HCEC 1CT (cell line): ENCODE data around the gene ALX3.
A peak's percentile ranks its signal among the peaks of the same experiment; 100 is the strongest.

Source experiments
- DNase-seq: peaks from one replicate; pipeline ENCODE4 v3.0.0-alpha.2; 2017

Gene ALX3

GRCh38 chr1:110070671-110071242, at the start of gene ALX3:
ALX3 (minus strand) TSS chr1:110070672; CDS start chr1:110070612, 60 bp downstream.
- DNase-seq = no peak

GRCh38 chr1:110119843-110120242, 49.4 kb upstream of the ALX3 start:
- no peak for DNase-seq

GRCh38 chr1:110118636-110119396, 48.3 kb upstream of the ALX3 start:
- peak; percentile 17 for DNase-seq

GRCh38 chr1:110114784-110115183, 44.3 kb upstream of the ALX3 start:
- no peak for DNase-seq

- no peak for DNase-seq
These were observed 43.7 kb upstream of the ALX3 start for GRCh38 chr1:110114173-110114572.

- DNase-seq = no peak
These were observed 43.1 kb upstream of the ALX3 start for GRCh38 chr1:110113551-110113950.

- no peak for DNase-seq
These were observed 42.2 kb upstream of the ALX3 start for GRCh38 chr1:110112656-110113055.

GRCh38 chr1:110112143-110112542, 41.7 kb upstream of the ALX3 start, which contains the start of gene UBL4B:
UBL4B (plus strand) TSS chr1:110112443; CDS start chr1:110112535, 92 bp downstream.
- no peak for DNase-seq

GRCh38 chr1:110111081-110111480, 40.6 kb upstream of the ALX3 start:
- no peak for DNase-seq

- no peak for DNase-seq
These were observed 37.5 kb upstream of the ALX3 start for GRCh38 chr1:110107867-110108469.

GRCh38 chr1:110106013-110106941, 35.8 kb upstream of the ALX3 start:
- peak; percentile 53 for DNase-seq

- DNase-seq = no peak
These were observed 31.6 kb upstream of the ALX3 start for GRCh38 chr1:110102081-110102480.

- DNase-seq = no peak
These were observed 29.9 kb upstream of the ALX3 start for GRCh38 chr1:110100335-110100734.

- DNase-seq = no peak
These were observed 28.0 kb upstream of the ALX3 start for GRCh38 chr1:110098222-110099026.

GRCh38 chr1:110097507-110098221, 27.2 kb upstream of the ALX3 start:
- no peak for DNase-seq

GRCh38 chr1:110094931-110095654, 24.6 kb upstream of the ALX3 start:
- DNase-seq = no peak

GRCh38 chr1:110092991-110093390, 22.5 kb upstream of the ALX3 start:
- DNase-seq = no peak

- no peak for DNase-seq
These were observed 21.3 kb upstream of the ALX3 start for GRCh38 chr1:110091791-110092190.

- no peak for DNase-seq
These were observed 20.9 kb upstream of the ALX3 start for GRCh38 chr1:110091381-110091780.

GRCh38 chr1:110089561-110090275, 19.2 kb upstream of the ALX3 start:
- no peak for DNase-seq
